CD4-positive, CD25-positive, alpha-beta regulatory T cell (primary cell): ENCODE measurements around the gene DESI1. TPM values are rescaled to one million over a fixed set of nuclear protein-coding genes. Genes with fewer than 3 reads are reported as not detected.

Source experiments
- ATAC-seq, 2 donors: fragments of 150-1000 bp; cut with Tn5 transposase; one replicate each; pipeline ENCODE4 v1.10.0; 2021; ENCODE audit warnings: low read depth in 2 of 2, moderate number of reproducible peaks in 2 of 2, moderate library complexity in 1 of 2
- DNase-seq, 3 donors: peaks; one replicate each; pipeline versions ENCODE4 v3.0.0 to v3.0.0-alpha.2; 2012 to 2022; ENCODE audit warnings: mixed read lengths in 1 of 3
- H3K27ac ChIP-seq: one replicate; pipeline ENCODE4 v1.7.0; 2013; ENCODE audit warnings: mild to moderate bottlenecking, low read length; ENCODE audit not compliant: insufficient read depth, poor library complexity, severe bottlenecking
- H3K27me3 ChIP-seq: one replicate; pipeline ENCODE4 v1.7.0; 2013; ENCODE audit warnings: low read length; ENCODE audit not compliant: control insufficient read depth, insufficient read depth
- H3K36me3 ChIP-seq: one replicate; pipeline ENCODE4 v1.7.0; 2013; ENCODE audit warnings: mild to moderate bottlenecking, low read length, moderate library complexity; ENCODE audit not compliant: control insufficient read depth, insufficient read depth
- H3K4me1 ChIP-seq: 2 replicates; pipeline ENCODE4 v1.7.0; 2013; ENCODE audit warnings: mild to moderate bottlenecking, low read length; ENCODE audit not compliant: insufficient read depth, control insufficient read depth, poor library complexity, severe bottlenecking
- H3K4me3 ChIP-seq: one replicate; pipeline ENCODE4 v1.7.0; 2013; ENCODE audit warnings: low read depth, mild to moderate bottlenecking, low read length, moderate library complexity
- H3K9me3 ChIP-seq, 2 experiments: 1 replicate in 1 of 2; 2 replicates in 1 of 2; pipeline ENCODE4 v1.7.0; 2013; ENCODE audit warnings: low read length in 2 of 2, mild to moderate bottlenecking in 1 of 2, moderate library complexity in 1 of 2; ENCODE audit not compliant: control insufficient read depth in 2 of 2
- H3K27ac Mint-ChIP-seq, 3 donors: one replicate each; pipeline ENCODE4 v1.8.0; 2020 to 2022; ENCODE audit warnings: mild to moderate bottlenecking in 3 of 3, mixed read lengths in 3 of 3, moderate library complexity in 2 of 3
- H3K27me3 Mint-ChIP-seq: one replicate; pipeline ENCODE4 v1.8.0; 2022; ENCODE audit warnings: mild to moderate bottlenecking, mixed read lengths
- H3K36me3 Mint-ChIP-seq: one replicate; pipeline ENCODE4 v1.8.0; 2020; ENCODE audit warnings: mixed read lengths
- H3K4me1 Mint-ChIP-seq, 4 donors: one replicate each; pipeline ENCODE4 v1.8.0; 2020 to 2022; ENCODE audit warnings: mixed read lengths in 4 of 4, mild to moderate bottlenecking in 1 of 4
- H3K4me3 Mint-ChIP-seq, 4 donors: one replicate each; pipeline ENCODE4 v1.8.0; 2020 to 2022; ENCODE audit warnings: mild to moderate bottlenecking in 4 of 4, mixed read lengths in 4 of 4, moderate library complexity in 3 of 4
- H3K9me3 Mint-ChIP-seq, 7 donors: one replicate each; pipeline ENCODE4 v1.8.0; 2020 to 2022; ENCODE audit warnings: mixed read lengths in 7 of 7, mild to moderate bottlenecking in 3 of 7, moderate library complexity in 2 of 7
- polyA plus RNA-seq, 4 donors: library from polyadenylated mRNA; unstranded; fragments of 300-500 nt; fragmentation: Illumina TruSeq; gene quantifications; one replicate each; pipeline ENCODE4 v1.2.3, GENCODE V29; 2021
- total RNA-seq: library from RNA; stranded (reverse); gene quantifications from one replicate; pipeline ENCODE4 v1.2.3, GENCODE V29; 2022

Gene DESI1
- total and polyA plus RNA-seq, 5 donors from 2014 or later = 8.6 to 30.5 (median 15.8) TPM

GRCh38 chr22:41613456-41613855, 7.4 kb downstream of the DESI1 start:
- no peaks in the 10 kb centered on the region for H3K27me3 Mint-ChIP-seq
- peaks cover 4% of the 10 kb centered on the region for H3K4me1 ChIP-seq
- H3K4me3 ChIP-seq = no peak overlapping the region
- H3K9me3 Mint-ChIP-seq = peaks cover 0 to 2% (median 0%) of the 10 kb centered on the region in 7 donors
- no peak overlapping the region for H3K27ac Mint-ChIP-seq
- no peaks in the 10 kb centered on the region for H3K9me3 ChIP-seq
- no peak overlapping the region for H3K27ac ChIP-seq
- peaks cover 3 to 28% (median 22%) of the 10 kb centered on the region in 4 donors for H3K4me1 Mint-ChIP-seq
- no peaks in the 10 kb centered on the region for H3K36me3 Mint-ChIP-seq
- peaks cover 2% of the 10 kb centered on the region for H3K36me3 ChIP-seq
- no peak overlapping the region for H3K4me3 Mint-ChIP-seq
- ATAC-seq = no peak
- H3K27me3 ChIP-seq = no peaks in the 10 kb centered on the region
- no peak for DNase-seq

- H3K27me3 Mint-ChIP-seq = no peaks in the 10 kb centered on the region
- H3K9me3 Mint-ChIP-seq = peaks cover 0 to 2% (median 0%) of the 10 kb centered on the region in 7 donors
- ATAC-seq = no peak
- H3K9me3 ChIP-seq = no peaks in the 10 kb centered on the region
- H3K36me3 ChIP-seq = peaks cover 4% of the 10 kb centered on the region
- no peak overlapping the region for H3K27ac ChIP-seq
- no peaks in the 10 kb centered on the region for H3K36me3 Mint-ChIP-seq
- peaks cover 8 to 24% (median 21%) of the 10 kb centered on the region in 4 donors for H3K4me1 Mint-ChIP-seq
- H3K4me1 ChIP-seq = no peaks in the 10 kb centered on the region
- no peaks in the 10 kb centered on the region for H3K27me3 ChIP-seq
- H3K4me3 Mint-ChIP-seq = no peak overlapping the region
- no peak overlapping the region for H3K27ac Mint-ChIP-seq
- H3K4me3 ChIP-seq = no peak overlapping the region
- no peak for DNase-seq
These were observed 8.1 kb downstream of the DESI1 start for GRCh38 chr22:41612603-41613306.

- H3K4me1 Mint-ChIP-seq = peaks cover 18 to 27% (median 18%) of the 10 kb centered on the region in 4 donors
- H3K27ac ChIP-seq = no peak overlapping the region
- H3K36me3 ChIP-seq = peaks cover 28% of the 10 kb centered on the region
- peak overlapping the region in 2 of 3 donors; percentile 48 to 75 for H3K27ac Mint-ChIP-seq
- peaks cover 14% of the 10 kb centered on the region for H3K36me3 Mint-ChIP-seq
- H3K4me3 Mint-ChIP-seq = no peak overlapping the region
- DNase-seq (no peak), ATAC-seq (no peak)
- no peaks in the 10 kb centered on the region for H3K9me3 ChIP-seq
- H3K4me1 ChIP-seq = peaks cover 9% of the 10 kb centered on the region
- no peak overlapping the region for H3K4me3 ChIP-seq
- peaks cover 0 to 2% (median 0%) of the 10 kb centered on the region in 7 donors for H3K9me3 Mint-ChIP-seq
- H3K27me3 ChIP-seq = no peaks in the 10 kb centered on the region
- H3K27me3 Mint-ChIP-seq = no peaks in the 10 kb centered on the region
These were observed 12.5 kb downstream of the DESI1 start for GRCh38 chr22:41608386-41608785.

- Histone ChIP-seq H3K4me1 (peaks cover 11% of the 10 kb centered on the region), H3K36me3 (peaks cover 47% of the 10 kb centered on the region), H3K27ac (peak overlapping the region; percentile 20), H3K27me3 (no peaks in the 10 kb centered on the region), H3K9me3 (no peaks in the 10 kb centered on the region), H3K4me3 (peak overlapping the region; percentile 5)
- Mint-ChIP-seq H3K27ac (peak overlapping the region in 2 of 3 donors; percentile 59 to 83), H3K36me3 (peaks cover 33% of the 10 kb centered on the region), H3K4me1 (peaks cover 18 to 27% (median 24%) of the 10 kb centered on the region in 4 donors), H3K9me3 (peaks cover 0 to 2% (median 0%) of the 10 kb centered on the region in 7 donors), H3K27me3 (no peaks in the 10 kb centered on the region), H3K4me3 (peak overlapping the region in 3 of 4 donors; percentile 46 to 66 (median 62))
- peak; percentile 83 to 85 for ATAC-seq
- peak; percentile 46 to 79 (median 68) for DNase-seq
These were observed 16.9 kb downstream of the DESI1 start for GRCh38 chr22:41603873-41604332.

GRCh38 chr22:41600976-41601375, 19.9 kb downstream of the DESI1 start:
- Mint-ChIP-seq H3K27me3 (no peaks in the 10 kb centered on the region), H3K36me3 (peaks cover 24% of the 10 kb centered on the region), H3K27ac (no peak overlapping the region), H3K4me3 (no peak overlapping the region), H3K4me1 (peaks cover 16 to 25% (median 19%) of the 10 kb centered on the region in 4 donors), H3K9me3 (no peaks in the 10 kb centered on the region)
- H3K4me3 ChIP-seq = no peak overlapping the region
- H3K9me3 ChIP-seq = no peaks in the 10 kb centered on the region
- no peak for ATAC-seq
- H3K36me3 ChIP-seq = peaks cover 31% of the 10 kb centered on the region
- no peaks in the 10 kb centered on the region for H3K27me3 ChIP-seq
- peaks cover 11% of the 10 kb centered on the region for H3K4me1 ChIP-seq
- H3K27ac ChIP-seq = no peak overlapping the region
- DNase-seq = no peak

GRCh38 chr22:41598891-41599635, 21.8 kb downstream of the DESI1 start:
- H3K4me1 ChIP-seq = peaks cover 9% of the 10 kb centered on the region
- Mint-ChIP-seq H3K27ac (no peak overlapping the region), H3K4me1 (peaks cover 4 to 18% (median 14%) of the 10 kb centered on the region in 4 donors), H3K27me3 (no peaks in the 10 kb centered on the region), H3K36me3 (peaks cover 19% of the 10 kb centered on the region), H3K4me3 (no peak overlapping the region), H3K9me3 (no peaks in the 10 kb centered on the region)
- no peak overlapping the region for H3K27ac ChIP-seq
- ATAC-seq (no peak), DNase-seq (no peak)
- no peak overlapping the region for H3K4me3 ChIP-seq
- peaks cover 21% of the 10 kb centered on the region for H3K36me3 ChIP-seq
- H3K27me3 ChIP-seq = no peaks in the 10 kb centered on the region
- H3K9me3 ChIP-seq = no peaks in the 10 kb centered on the region

GRCh38 chr22:41598081-41598480, 22.8 kb downstream of the DESI1 start:
- Histone ChIP-seq H3K27ac (no peak overlapping the region), H3K9me3 (no peaks in the 10 kb centered on the region), H3K36me3 (peaks cover 21% of the 10 kb centered on the region), H3K4me3 (no peak overlapping the region), H3K4me1 (no peaks in the 10 kb centered on the region), H3K27me3 (no peaks in the 10 kb centered on the region)
- no peaks in the 10 kb centered on the region for H3K27me3 Mint-ChIP-seq
- DNase-seq (no peak), ATAC-seq (no peak)
- H3K9me3 Mint-ChIP-seq = no peaks in the 10 kb centered on the region
- H3K4me1 Mint-ChIP-seq = peaks cover 0 to 8% (median 4%) of the 10 kb centered on the region in 4 donors
- H3K27ac Mint-ChIP-seq = peak overlapping the region in 2 of 3 donors; percentile 60 to 74
- H3K36me3 Mint-ChIP-seq = peaks cover 19% of the 10 kb centered on the region
- H3K4me3 Mint-ChIP-seq = no peak overlapping the region
